Gastroesophageal sphincter (tissue), 4 donors: Measurements from ENCODE around the gene TMEM42. TPM values are rescaled to one million over a fixed set of nuclear protein-coding genes. Genes with fewer than 3 reads are reported as not detected.
A peak's percentile ranks its signal among the peaks of the same experiment; 100 is the strongest.

Experiments used
- ATAC-seq: fragments of 150-250 bp; one replicate; pipeline ENCODE4 v1.9.1; 2016; ENCODE audit warnings: mild to moderate bottlenecking, moderate library complexity
- H3K27ac ChIP-seq, 4 donors: fragments of 200-600 bp; sonication (generic) in 3 of 4; 1 replicate in 3 of 4; 2 replicates in 1 of 4; pipeline ENCODE4 v1.5.1; 2016 to 2019
- H3K27me3 ChIP-seq: fragments of 200-600 bp; sonication (generic); one replicate; pipeline ENCODE4 v1.5.1; 2019
- H3K36me3 ChIP-seq, 2 donors: fragments of 200-600 bp; sonication (generic); one replicate each; pipeline ENCODE4 v1.5.1; 2019; ENCODE audit warnings: control low read depth in 1 of 2
- H3K4me1 ChIP-seq, 3 donors: fragments of 200-600 bp; sonication (generic); 1 replicate in 2 of 3; 2 replicates in 1 of 3; pipeline ENCODE4 v1.5.1; 2016 to 2019; ENCODE audit warnings: control low read depth in 2 of 3
- H3K4me3 ChIP-seq, 2 donors: fragments of 200-600 bp; sonication (generic); one replicate each; pipeline ENCODE4 v1.5.1; 2019; ENCODE audit warnings: mild to moderate bottlenecking in 1 of 2, moderate library complexity in 1 of 2
- H3K9me3 ChIP-seq, 3 donors: fragments of 200-600 bp; sonication (generic); one replicate each; pipeline ENCODE4 v1.5.1; 2017 to 2019; ENCODE audit warnings: control low read depth in 2 of 3
- EP300 ChIP-seq: sonication (generic); formaldehyde crosslinking; IDR thresholded peaks from one replicate; pipeline ENCODE4 v1.6.1; 2017; ENCODE audit warnings: antibody characterized with exemption, mild to moderate bottlenecking
- POLR2A ChIP-seq, 2 donors: fragments of 450-650 bp; IDR thresholded peaks; one replicate each; pipeline ENCODE4 v1.6.1; 2017; ENCODE audit warnings: antibody characterized with exemption in 2 of 2, mild to moderate bottlenecking in 2 of 2, moderate library complexity in 1 of 2
- POLR2AphosphoS5 ChIP-seq: sonication (generic); formaldehyde crosslinking; IDR thresholded peaks from one replicate; pipeline ENCODE4 v1.6.1; 2017; ENCODE audit warnings: antibody characterized with exemption
- WGBS, 2 donors: methylation state at CpG; one replicate each; pipeline ENCODE4 v1.1.5; 2018; ENCODE audit warnings: low coverage in 1 of 2; 5-methylcytosine and 5-hydroxymethylcytosine counted together
- total RNA-seq, 4 donors: library from RNA; depleted of rRNA; stranded (reverse); fragments of >200 nt; gene quantifications; one replicate each; pipeline ENCODE4 v1.1.0, GENCODE V29; 2016
- TF ChIP-seq, protein P1 (sequence below), 4 experiments: fragments of 200-600 bp in 2 of 4; fragments of 450-650 bp in 2 of 4; sonication (generic) in 1 of 4; IDR thresholded peaks; one replicate each; pipeline ENCODE4 v1.5.1; 2017 to 2019; ENCODE audit warnings: antibody characterized with exemption in 4 of 4, mild to moderate bottlenecking in 2 of 4, moderate library complexity in 2 of 4

Gene TMEM42
- total RNA-seq, 4 donors from 2014 or later, result 7.0 to 14.9 (median 9.0) TPM

DNA sequence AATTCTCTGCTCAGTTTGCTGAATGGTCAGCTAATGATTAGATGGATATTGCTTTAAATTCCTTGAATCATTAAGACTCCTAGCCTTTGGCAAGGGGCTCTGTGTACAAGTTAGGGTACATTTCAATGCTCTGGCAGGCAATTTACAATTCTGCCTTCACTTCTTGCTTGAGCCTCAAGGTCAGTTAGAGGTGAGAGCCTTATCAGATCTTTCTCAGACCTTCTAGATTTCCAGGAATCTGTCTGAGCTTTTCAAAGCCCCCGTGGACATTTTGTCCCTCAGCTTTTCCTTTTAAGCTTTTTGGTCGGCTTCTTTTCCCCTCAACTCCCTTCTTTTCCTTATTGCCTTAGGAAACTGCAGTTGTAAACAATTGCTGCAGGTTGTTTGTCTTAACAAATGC lies 47.4 kb downstream of the TMEM42 start:
- Histone ChIP-seq H3K36me3 (no peaks in the 10 kb centered on the region), H3K4me1 (no peaks in the 10 kb centered on the region), H3K4me3 (no peak overlapping the region), H3K9me3 (peaks cover 0 to 8% (median 0%) of the 10 kb centered on the region in 3 donors), H3K27ac (no peak overlapping the region), H3K27me3 (peaks cover 20% of the 10 kb centered on the region)
- WGBS, 2 donors, result 89% methylated on average over 1 of the region's 2 CpGs; no CpG with 5 or more reads in 1 of the 2 donors
- TF ChIP-seq, protein P1, sequence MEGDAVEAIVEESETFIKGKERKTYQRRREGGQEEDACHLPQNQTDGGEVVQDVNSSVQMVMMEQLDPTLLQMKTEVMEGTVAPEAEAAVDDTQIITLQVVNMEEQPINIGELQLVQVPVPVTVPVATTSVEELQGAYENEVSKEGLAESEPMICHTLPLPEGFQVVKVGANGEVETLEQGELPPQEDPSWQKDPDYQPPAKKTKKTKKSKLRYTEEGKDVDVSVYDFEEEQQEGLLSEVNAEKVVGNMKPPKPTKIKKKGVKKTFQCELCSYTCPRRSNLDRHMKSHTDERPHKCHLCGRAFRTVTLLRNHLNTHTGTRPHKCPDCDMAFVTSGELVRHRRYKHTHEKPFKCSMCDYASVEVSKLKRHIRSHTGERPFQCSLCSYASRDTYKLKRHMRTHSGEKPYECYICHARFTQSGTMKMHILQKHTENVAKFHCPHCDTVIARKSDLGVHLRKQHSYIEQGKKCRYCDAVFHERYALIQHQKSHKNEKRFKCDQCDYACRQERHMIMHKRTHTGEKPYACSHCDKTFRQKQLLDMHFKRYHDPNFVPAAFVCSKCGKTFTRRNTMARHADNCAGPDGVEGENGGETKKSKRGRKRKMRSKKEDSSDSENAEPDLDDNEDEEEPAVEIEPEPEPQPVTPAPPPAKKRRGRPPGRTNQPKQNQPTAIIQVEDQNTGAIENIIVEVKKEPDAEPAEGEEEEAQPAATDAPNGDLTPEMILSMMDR (IDR thresholded peaks at IDR 0.05), result no peak
- TF ChIP-seq POLR2A (IDR thresholded peaks at IDR 0.05) (no peak), EP300 (no peak), POLR2AphosphoS5 (no peak)
- ATAC-seq, result no peak

DNA sequence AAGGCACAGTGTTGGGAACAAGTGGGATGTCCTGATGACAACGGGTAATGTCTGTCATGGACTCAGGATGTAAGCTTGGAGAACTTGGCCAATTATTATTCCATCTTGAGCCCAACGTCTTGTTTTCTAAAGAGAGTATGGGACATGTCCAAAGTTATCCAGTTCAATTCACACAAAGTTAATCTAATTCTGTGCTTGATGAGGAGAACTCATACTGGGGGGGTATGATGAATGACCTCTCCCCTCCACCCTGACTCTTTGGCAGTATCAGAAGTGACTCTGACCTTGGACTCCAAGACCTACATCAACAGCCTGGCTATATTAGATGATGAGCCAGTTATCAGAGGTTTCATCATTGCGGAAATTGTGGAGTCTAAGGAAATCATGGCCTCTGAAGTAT lies 49.0 kb downstream of the TMEM42 start:
- WGBS, 2 donors, result 88% methylated on average over 3 of the region's 3 CpGs; no CpG with 5 or more reads in 1 of the 2 donors
- Histone ChIP-seq H3K9me3 (peaks cover 0 to 8% (median 0%) of the 10 kb centered on the region in 3 donors), H3K36me3 (no peaks in the 10 kb centered on the region), H3K4me1 (peaks cover 0 to 4% (median 0%) of the 10 kb centered on the region in 3 donors), H3K4me3 (no peak overlapping the region), H3K27me3 (peaks cover 20% of the 10 kb centered on the region), H3K27ac (no peak overlapping the region)
- ATAC-seq, result no peak
- TF ChIP-seq, protein P1 (IDR thresholded peaks at IDR 0.05), result no peak
- TF ChIP-seq EP300 (no peak), POLR2AphosphoS5 (no peak), POLR2A (IDR thresholded peaks at IDR 0.05) (no peak)

DNA sequence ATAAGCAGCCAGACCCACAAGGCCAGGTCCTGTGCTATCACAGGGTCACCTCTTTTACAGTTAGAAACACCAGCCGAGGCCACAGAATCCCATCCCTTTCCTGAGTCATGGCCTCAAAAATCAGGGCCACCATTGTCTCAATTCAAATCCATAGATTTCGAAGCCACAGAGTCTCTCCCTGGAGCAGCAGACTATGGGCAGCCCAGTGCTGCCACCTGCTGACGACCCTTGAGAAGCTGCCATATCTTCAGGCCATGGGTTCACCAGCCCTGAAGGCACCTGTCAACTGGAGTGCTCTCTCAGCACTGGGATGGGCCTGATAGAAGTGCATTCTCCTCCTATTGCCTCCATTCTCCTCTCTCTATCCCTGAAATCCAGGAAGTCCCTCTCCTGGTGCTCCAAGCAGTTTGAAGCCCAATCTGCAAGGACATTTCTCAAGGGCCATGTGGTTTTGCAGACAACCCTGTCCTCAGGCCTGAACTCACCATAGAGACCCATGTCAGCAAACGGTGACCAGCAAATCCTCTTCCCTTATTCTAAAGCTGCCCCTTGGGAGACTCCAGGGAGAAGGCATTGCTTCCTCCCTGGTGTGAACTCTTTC lies 52.3 kb downstream of the TMEM42 start:
- no peak overlapping the region for H3K4me3 ChIP-seq
- 10 to 67% methylated on average over 2 of the region's 4 CpGs for WGBS, 2 donors
- no peak for ATAC-seq
- H3K27ac ChIP-seq, result no peak overlapping the region
- H3K36me3 ChIP-seq, result peaks cover 0 to 26% of the 10 kb centered on the region in 2 donors
- peaks cover 0 to 6% (median 0%) of the 10 kb centered on the region in 3 donors for H3K4me1 ChIP-seq
- H3K27me3 ChIP-seq, result peaks cover 4% of the 10 kb centered on the region
- peaks cover 0 to 5% (median 0%) of the 10 kb centered on the region in 3 donors for H3K9me3 ChIP-seq
- no peak for TF ChIP-seq EP300
- TF ChIP-seq, protein P1 (IDR thresholded peaks at IDR 0.05), result peak in 3 of 4 experiments; percentile 56 to 78 (median 62)

DNA sequence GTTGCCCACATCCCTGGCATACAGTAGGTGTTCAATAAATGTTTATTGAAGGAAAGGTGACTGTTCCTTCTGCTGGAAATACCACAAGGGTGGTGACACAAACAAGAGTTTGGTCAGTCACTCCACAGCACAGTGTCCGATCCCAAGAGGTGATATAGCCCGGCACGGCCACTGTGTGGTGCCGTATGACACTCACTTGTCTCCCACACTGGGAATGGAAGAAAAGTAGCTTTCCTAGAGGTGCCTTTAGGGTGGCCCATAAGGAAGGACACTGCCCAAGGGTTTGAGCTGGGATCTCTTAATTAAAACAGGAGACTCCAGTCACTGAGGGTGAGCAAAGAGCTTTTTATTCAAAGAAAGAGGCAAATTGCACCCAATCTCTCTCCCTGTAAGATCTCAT lies 53.2 kb downstream of the TMEM42 start:
- WGBS, 2 donors, result 40 to 72% methylated on average over 1 to 3 of the region's 4 CpGs

More for the DNA sequence above, 53.2 kb downstream of the TMEM42 start:
- Histone ChIP-seq H3K4me1 (peaks cover 0 to 6% (median 0%) of the 10 kb centered on the region in 3 donors), H3K9me3 (no peaks in the 10 kb centered on the region), H3K27ac (no peak overlapping the region), H3K36me3 (peaks cover 0 to 28% of the 10 kb centered on the region in 2 donors), H3K27me3 (no peaks in the 10 kb centered on the region), H3K4me3 (no peak overlapping the region)
- TF ChIP-seq POLR2A (IDR thresholded peaks at IDR 0.05), result no peak
- TF ChIP-seq, protein P1 (IDR thresholded peaks at IDR 0.05), result peak in 1 of 4 experiments; percentile 18
- no peak for TF ChIP-seq POLR2AphosphoS5
- no peak for TF ChIP-seq EP300
- no peak for ATAC-seq

Other genes starting within 250 kb of the TMEM42 start
- gene ZNF197, start 236.9 kb upstream of the TMEM42 start, total RNA-seq, result 10 to 100 TPM; 17.5 to 37.8 (median 22.9) TPM
- 10 to 100 TPM in 3 of 4 donors, 1 to 10 TPM in 1; 9.1 to 27.6 (median 13.1) TPM for gene ZNF35, start 213.2 kb upstream of the TMEM42 start, total RNA-seq
- 1 to 10 TPM; 5.0 to 10.0 (median 5.5) TPM for gene ZNF502, start 149.3 kb upstream of the TMEM42 start, total RNA-seq
- 10 to 100 TPM in 1 of 4 donors, 1 to 10 TPM in 3; 7.0 to 16.3 (median 9.0) TPM for gene ZNF501, start 132.3 kb upstream of the TMEM42 start, total RNA-seq
- 10 to 100 TPM; 27.7 to 41.5 (median 36.5) TPM for gene KIAA1143, start 100.3 kb upstream of the TMEM42 start, total RNA-seq
- 1 to 10 TPM in 1 of 4 donors, under 1 TPM in 3; 0.13 to 2.4 (median 0.51) TPM for gene KIF15, start 100.1 kb upstream of the TMEM42 start, total RNA-seq
- gene TGM4, start 12.7 kb downstream of the TMEM42 start, total RNA-seq, result not detected
- 10 to 100 TPM; 66.6 to 91.2 (median 78.5) TPM for gene ZDHHC3, start 114.3 kb downstream of the TMEM42 start, total RNA-seq
- gene EXOSC7, start 114.3 kb downstream of the TMEM42 start, total RNA-seq, result 10 to 100 TPM; 40.6 to 52.8 (median 46.0) TPM
- gene CLEC3B, start 164.4 kb downstream of the TMEM42 start, total RNA-seq, result 100 to 1,000 TPM in 1 of 4 donors, 10 to 100 TPM in 3; 20.4 to 127 (median 77.6) TPM